Testis (tissue), 3 donors: ENCODE measurements around the gene PCDHGA2. TPM values are rescaled to one million over a fixed set of nuclear protein-coding genes. Genes with fewer than 3 reads are reported as not detected.
A peak's percentile ranks its signal among the peaks of the same experiment; 100 is the strongest.

ENCODE experiments used
- DNase-seq: peaks from one replicate; pipeline ENCODE4 v3.0.0-alpha.2; 2019
- H3K27ac ChIP-seq, 2 donors: fragments of 200-600 bp; sonication (generic); one replicate each; pipeline ENCODE4 v1.5.1; 2019
- H3K27me3 ChIP-seq: fragments of 200-600 bp; sonication (generic); one replicate; pipeline ENCODE4 v1.5.1; 2019
- H3K36me3 ChIP-seq: fragments of 200-600 bp; sonication (generic); one replicate; pipeline ENCODE4 v1.5.1; 2017; ENCODE audit warnings: low read depth; ENCODE audit errors: missing control alignments
- H3K4me1 ChIP-seq: fragments of 200-600 bp; sonication (generic); one replicate; pipeline ENCODE4 v1.5.1; 2019
- H3K4me3 ChIP-seq, 2 donors: fragments of 200-600 bp; sonication (generic); one replicate each; pipeline ENCODE4 v1.5.1; 2017 to 2019
- H3K9me3 ChIP-seq: fragments of 200-600 bp; sonication (generic); one replicate; pipeline ENCODE4 v1.5.1; 2017
- POLR2A ChIP-seq: fragments of 450-650 bp; IDR thresholded peaks from one replicate; pipeline ENCODE4 v1.6.1; 2017; ENCODE audit warnings: antibody characterized with exemption, mild to moderate bottlenecking, moderate library complexity
- WGBS, 2 donors: methylation state at CpG; one replicate each; pipeline ENCODE4 v1.1.5; 2018; 5-methylcytosine and 5-hydroxymethylcytosine counted together
- intact Hi-C: fragments of 100-400 bp; cut with DNase I; formaldehyde crosslinking; loops from one replicate; pipeline ENCODE4 v1.15.1; 2023; ENCODE audit warnings: low total_unique reads
- polyA plus RNA-seq: library from polyadenylated mRNA; stranded (reverse); fragments of 350-450 nt; fragmentation: Illumina TruSeq; extraction: RNeasy Lipid Tissue Mini Kit (QIAGEN cat#74804); gene quantifications from one replicate; pipeline ENCODE4 v1.2.3, GENCODE V29; 2014; ENCODE audit warnings: low read depth, low replicate concordance; ENCODE audit not compliant: insufficient read depth
- total RNA-seq, 2 donors: library from RNA; depleted of rRNA; stranded (reverse); fragments of >200 nt; gene quantifications; one replicate each; pipeline ENCODE4 v1.2.3, GENCODE V29; 2016
- TF ChIP-seq, protein P1 (sequence below), 3 experiments: fragments of 450-650 bp in 2 of 3; fragments of 200-600 bp in 1 of 3; sonication (generic) in 1 of 3; IDR thresholded peaks; one replicate each; pipeline ENCODE4 v1.5.1; 2016 to 2019; ENCODE audit warnings: antibody characterized with exemption in 3 of 3, mild to moderate bottlenecking in 2 of 3, moderate library complexity in 1 of 3

The PCDHGA2 gene
- total and polyA plus RNA-seq, 3 donors from 2014 or later, result 5.6 to 31.0 (median 19.4) TPM

DNA sequence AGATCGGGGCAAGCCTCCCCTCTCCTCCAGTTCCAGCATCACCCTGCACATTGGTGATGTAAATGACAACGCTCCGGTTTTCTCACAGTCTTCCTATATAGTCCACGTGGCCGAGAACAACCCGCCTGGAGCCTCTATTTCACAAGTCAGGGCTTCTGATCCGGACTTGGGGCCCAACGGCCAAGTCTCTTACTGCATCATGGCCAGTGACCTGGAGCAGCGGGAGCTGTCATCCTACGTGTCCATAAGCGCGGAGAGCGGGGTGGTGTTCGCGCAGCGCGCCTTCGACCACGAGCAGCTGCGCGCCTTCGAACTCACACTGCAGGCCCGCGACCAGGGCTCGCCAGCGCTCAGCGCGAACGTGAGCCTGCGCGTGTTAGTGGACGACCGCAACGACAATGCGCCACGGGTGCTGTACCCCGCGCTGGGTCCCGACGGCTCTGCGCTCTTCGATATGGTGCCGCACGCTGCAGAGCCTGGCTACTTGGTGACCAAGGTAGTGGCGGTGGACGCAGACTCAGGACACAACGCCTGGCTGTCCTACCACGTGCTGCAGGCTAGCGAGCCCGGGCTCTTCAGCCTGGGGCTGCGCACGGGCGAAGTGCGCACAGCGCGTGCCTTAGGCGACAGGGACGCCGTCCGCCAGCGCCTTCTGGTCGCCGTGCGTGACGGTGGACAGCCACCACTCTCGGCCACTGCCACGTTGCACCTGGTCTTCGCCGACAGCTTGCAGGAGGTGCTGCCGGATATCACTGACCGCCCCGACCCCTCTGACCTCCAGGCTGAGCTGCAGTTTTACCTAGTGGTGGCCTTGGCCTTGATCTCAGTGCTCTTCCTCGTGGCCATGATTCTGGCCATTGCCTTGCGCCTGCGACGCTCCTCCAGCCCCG, 50.8 kb downstream of the PCDHGA2 start:
- H3K36me3 ChIP-seq, result no peaks in the 10 kb centered on the region
- H3K4me1 ChIP-seq, result no peaks in the 10 kb centered on the region
- H3K27ac ChIP-seq, result no peak overlapping the region
- no peaks in the 10 kb centered on the region for H3K9me3 ChIP-seq
- intact Hi-C loops, result no loop called here
- no peak overlapping the region for H3K4me3 ChIP-seq
- DNase-seq, result no peak
- no peaks in the 10 kb centered on the region for H3K27me3 ChIP-seq
- 33 to 35% methylated on average over 23 to 73 of the region's 77 CpGs for WGBS, 2 donors
- no peak for TF ChIP-seq POLR2A
- TF ChIP-seq, protein P1, sequence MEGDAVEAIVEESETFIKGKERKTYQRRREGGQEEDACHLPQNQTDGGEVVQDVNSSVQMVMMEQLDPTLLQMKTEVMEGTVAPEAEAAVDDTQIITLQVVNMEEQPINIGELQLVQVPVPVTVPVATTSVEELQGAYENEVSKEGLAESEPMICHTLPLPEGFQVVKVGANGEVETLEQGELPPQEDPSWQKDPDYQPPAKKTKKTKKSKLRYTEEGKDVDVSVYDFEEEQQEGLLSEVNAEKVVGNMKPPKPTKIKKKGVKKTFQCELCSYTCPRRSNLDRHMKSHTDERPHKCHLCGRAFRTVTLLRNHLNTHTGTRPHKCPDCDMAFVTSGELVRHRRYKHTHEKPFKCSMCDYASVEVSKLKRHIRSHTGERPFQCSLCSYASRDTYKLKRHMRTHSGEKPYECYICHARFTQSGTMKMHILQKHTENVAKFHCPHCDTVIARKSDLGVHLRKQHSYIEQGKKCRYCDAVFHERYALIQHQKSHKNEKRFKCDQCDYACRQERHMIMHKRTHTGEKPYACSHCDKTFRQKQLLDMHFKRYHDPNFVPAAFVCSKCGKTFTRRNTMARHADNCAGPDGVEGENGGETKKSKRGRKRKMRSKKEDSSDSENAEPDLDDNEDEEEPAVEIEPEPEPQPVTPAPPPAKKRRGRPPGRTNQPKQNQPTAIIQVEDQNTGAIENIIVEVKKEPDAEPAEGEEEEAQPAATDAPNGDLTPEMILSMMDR (IDR thresholded peaks at IDR 0.05), result no peak

- Histone ChIP-seq H3K4me1 (no peaks in the 10 kb centered on the region), H3K36me3 (no peaks in the 10 kb centered on the region), H3K9me3 (no peaks in the 10 kb centered on the region), H3K27me3 (no peaks in the 10 kb centered on the region), H3K27ac (no peak within 1 kb of the TSS), H3K4me3 (peak within 1 kb of the TSS in 1 of 2 donors; percentile 38)
- WGBS, 2 donors, result 25 to 28% methylated on average over 33 to 38 of the region's 38 CpGs
- intact Hi-C loops, result no loop called here
- DNase-seq, result no peak
- TF ChIP-seq, protein P1 (IDR thresholded peaks at IDR 0.05), result no peak
- TF ChIP-seq POLR2A, result no peak
Observed at GRCh38 chr5:141392429-141393198, 54.1 kb downstream of the PCDHGA2 start, which contains the start of gene PCDHGA8. TSS of gene PCDHGA8 (plus strand) at chr5:141392633. CDS start at chr5:141392814, 181 bp downstream.

Other genes starting within 250 kb of the PCDHGA2 start
Only the 30 nearest of the 38 such genes appear.
- gene PCDHB9, start 151.6 kb upstream of the PCDHGA2 start, total RNA-seq, result 1 to 10 TPM; 5.7 to 8.7 TPM
- gene PCDHB9, start 151.6 kb upstream of the PCDHGA2 start, polyA plus RNA-seq, result 4.8 TPM
- gene PCDHB10, start 146.4 kb upstream of the PCDHGA2 start, total RNA-seq, result 1 to 10 TPM; 4.0 to 4.9 TPM
- gene PCDHB10, start 146.4 kb upstream of the PCDHGA2 start, polyA plus RNA-seq, result 1.5 TPM
- 1 to 10 TPM; 4.0 to 4.2 TPM for gene PCDHB11, start 139.1 kb upstream of the PCDHGA2 start, total RNA-seq
- gene PCDHB11, start 139.1 kb upstream of the PCDHGA2 start, polyA plus RNA-seq, result 0.63 TPM
- gene PCDHB12, start 130.0 kb upstream of the PCDHGA2 start, total RNA-seq, result 1 to 10 TPM; 6.1 to 6.5 TPM
- 1.4 TPM for gene PCDHB12, start 130.0 kb upstream of the PCDHGA2 start, polyA plus RNA-seq
- 1 to 10 TPM; 8.6 to 9.3 TPM for gene PCDHB13, start 124.8 kb upstream of the PCDHGA2 start, total RNA-seq
- 2.6 TPM for gene PCDHB13, start 124.8 kb upstream of the PCDHGA2 start, polyA plus RNA-seq
- gene PCDHB14, start 115.4 kb upstream of the PCDHGA2 start, total RNA-seq, result 1 to 10 TPM; 7.9 to 8.0 TPM
- 2.7 TPM for gene PCDHB14, start 115.4 kb upstream of the PCDHGA2 start, polyA plus RNA-seq
- 10 to 100 TPM; 22.1 to 27.6 TPM for gene PCDHB15, start 93.4 kb upstream of the PCDHGA2 start, total RNA-seq
- gene PCDHB15, start 93.4 kb upstream of the PCDHGA2 start, polyA plus RNA-seq, result 10.3 TPM
- 1 to 10 TPM; 4.0 to 4.4 TPM for gene SLC25A2, start 34.7 kb upstream of the PCDHGA2 start, total RNA-seq
- 15.9 TPM for gene SLC25A2, start 34.7 kb upstream of the PCDHGA2 start, polyA plus RNA-seq
- gene TAF7, start 18.0 kb upstream of the PCDHGA2 start, total RNA-seq, result 100 to 1,000 TPM; 112 to 131 TPM
- 137 TPM for gene TAF7, start 18.0 kb upstream of the PCDHGA2 start, polyA plus RNA-seq
- gene PCDHGA1, start 8.2 kb upstream of the PCDHGA2 start, total RNA-seq, result 10 to 100 TPM in 1 of 2 donors, 1 to 10 TPM in 1; 8.7 to 13.1 TPM
- 1.6 TPM for gene PCDHGA1, start 8.2 kb upstream of the PCDHGA2 start, polyA plus RNA-seq
- 10 to 100 TPM; 19.3 to 31.8 TPM for gene PCDHGA3, start 5.1 kb downstream of the PCDHGA2 start, total RNA-seq
- 4.4 TPM for gene PCDHGA3, start 5.1 kb downstream of the PCDHGA2 start, polyA plus RNA-seq
- gene PCDHGB1, start 11.3 kb downstream of the PCDHGA2 start, total RNA-seq, result 10 to 100 TPM; 12.5 to 16.4 TPM
- 0.92 TPM for gene PCDHGB1, start 11.3 kb downstream of the PCDHGA2 start, polyA plus RNA-seq
- 10 to 100 TPM; 14.2 to 21.0 TPM for gene PCDHGA4, start 16.3 kb downstream of the PCDHGA2 start, total RNA-seq
- gene PCDHGA4, start 16.3 kb downstream of the PCDHGA2 start, polyA plus RNA-seq, result 1.9 TPM
- gene PCDHGB2, start 21.2 kb downstream of the PCDHGA2 start, total RNA-seq, result 10 to 100 TPM; 16.6 to 20.4 TPM
- 1.5 TPM for gene PCDHGB2, start 21.2 kb downstream of the PCDHGA2 start, polyA plus RNA-seq
- 10 to 100 TPM in 1 of 2 donors, 1 to 10 TPM in 1; 9.4 to 12.2 TPM for gene PCDHGA5, start 25.4 kb downstream of the PCDHGA2 start, total RNA-seq
- 1.5 TPM for gene PCDHGA5, start 25.4 kb downstream of the PCDHGA2 start, polyA plus RNA-seq
- gene PCDHGB3, start 31.5 kb downstream of the PCDHGA2 start, total RNA-seq, result 10 to 100 TPM; 11.3 to 17.1 TPM
- 0.74 TPM for gene PCDHGB3, start 31.5 kb downstream of the PCDHGA2 start, polyA plus RNA-seq
- gene PCDHGA6, start 35.1 kb downstream of the PCDHGA2 start, total RNA-seq, result 10 to 100 TPM in 1 of 2 donors, 1 to 10 TPM in 1; 9.7 to 13.4 TPM
- gene PCDHGA6, start 35.1 kb downstream of the PCDHGA2 start, polyA plus RNA-seq, result 1.8 TPM
- gene PCDHGA7, start 44.0 kb downstream of the PCDHGA2 start, total RNA-seq, result 10 to 100 TPM; 11.1 to 12.7 TPM
- gene PCDHGA7, start 44.0 kb downstream of the PCDHGA2 start, polyA plus RNA-seq, result 1.6 TPM
- 10 to 100 TPM; 11.3 to 13.3 TPM for gene PCDHGB4, start 48.9 kb downstream of the PCDHGA2 start, total RNA-seq
- gene PCDHGB4, start 48.9 kb downstream of the PCDHGA2 start, polyA plus RNA-seq, result 1.0 TPM
- gene PCDHGA8, start 53.9 kb downstream of the PCDHGA2 start, total RNA-seq, result 1 to 10 TPM; 8.2 TPM
- 0.15 TPM for gene PCDHGA8, start 53.9 kb downstream of the PCDHGA2 start, polyA plus RNA-seq
- 10 to 100 TPM; 28.3 to 36.4 TPM for gene PCDHGB5, start 59.2 kb downstream of the PCDHGA2 start, total RNA-seq
- 4.5 TPM for gene PCDHGB5, start 59.2 kb downstream of the PCDHGA2 start, polyA plus RNA-seq
- gene PCDHGA9, start 64.0 kb downstream of the PCDHGA2 start, total RNA-seq, result 10 to 100 TPM; 13.0 to 13.1 TPM
- 1.1 TPM for gene PCDHGA9, start 64.0 kb downstream of the PCDHGA2 start, polyA plus RNA-seq
- 10 to 100 TPM in 1 of 2 donors, 1 to 10 TPM in 1; 9.9 to 12.6 TPM for gene PCDHGB6, start 69.3 kb downstream of the PCDHGA2 start, total RNA-seq
- gene PCDHGB6, start 69.3 kb downstream of the PCDHGA2 start, polyA plus RNA-seq, result 2.1 TPM
- gene PCDHGA10, start 74.2 kb downstream of the PCDHGA2 start, total RNA-seq, result 10 to 100 TPM; 11.3 to 11.7 TPM
- gene PCDHGA10, start 74.2 kb downstream of the PCDHGA2 start, polyA plus RNA-seq, result 1.2 TPM
- gene PCDHGB7, start 78.9 kb downstream of the PCDHGA2 start, total RNA-seq, result 10 to 100 TPM; 15.3 to 18.1 TPM
- gene PCDHGB7, start 78.9 kb downstream of the PCDHGA2 start, polyA plus RNA-seq, result 6.6 TPM
- 1 to 10 TPM; 8.4 to 9.1 TPM for gene PCDHGA11, start 82.3 kb downstream of the PCDHGA2 start, total RNA-seq
- gene PCDHGA11, start 82.3 kb downstream of the PCDHGA2 start, polyA plus RNA-seq, result 0.83 TPM
- 10 to 100 TPM; 10.3 to 11.3 TPM for gene PCDHGA12, start 91.7 kb downstream of the PCDHGA2 start, total RNA-seq
- 2.7 TPM for gene PCDHGA12, start 91.7 kb downstream of the PCDHGA2 start, polyA plus RNA-seq
- gene PCDHGC3, start 137.2 kb downstream of the PCDHGA2 start, total RNA-seq, result 10 to 100 TPM; 14.5 to 29.4 TPM
- 61.1 TPM for gene PCDHGC3, start 137.2 kb downstream of the PCDHGA2 start, polyA plus RNA-seq
- gene PCDHGC4, start 146.3 kb downstream of the PCDHGA2 start, total RNA-seq, result 1 to 10 TPM; 6.1 TPM
- 0.57 TPM for gene PCDHGC4, start 146.3 kb downstream of the PCDHGA2 start, polyA plus RNA-seq
- gene PCDHGC5, start 150.3 kb downstream of the PCDHGA2 start, total RNA-seq, result 1 to 10 TPM; 4.9 to 5.4 TPM
- 0.50 TPM for gene PCDHGC5, start 150.3 kb downstream of the PCDHGA2 start, polyA plus RNA-seq